Adrenal gland (tissue), 12 donors: ENCODE measurements around the gene ZKSCAN5. TPM values are rescaled to one million over a fixed set of nuclear protein-coding genes. Genes with fewer than 3 reads are reported as not detected.
A peak's percentile ranks its signal among the peaks of the same experiment; 100 is the strongest.

Source experiments
- DNase-seq, 7 donors: peaks; one replicate each; pipeline ENCODE4 v3.0.0-alpha.2; 2019 to 2020
- H3K27ac ChIP-seq, 5 donors: fragments of 200-600 bp; sonication (generic) in 4 of 5; 1 replicate in 3 of 5; 2 replicates in 2 of 5; pipeline versions ENCODE4 v1.5.1 to v1.8.0; 2016 to 2020; ENCODE audit warnings: mild to moderate bottlenecking in 1 of 5
- H3K27me3 ChIP-seq: fragments of 200-600 bp; 2 replicates; pipeline ENCODE4 v1.8.0; 2021
- H3K36me3 ChIP-seq, 2 donors: fragments of 200-600 bp; replicated peaks in 1 of 2; 1 replicate in 1 of 2; 2 replicates in 1 of 2; pipeline versions ENCODE4 v1.5.1 to v1.8.0; 2018 to 2022
- H3K4me1 ChIP-seq, 2 donors: fragments of 200-600 bp; replicated peaks in 1 of 2; 1 replicate in 1 of 2; 2 replicates in 1 of 2; pipeline versions ENCODE4 v1.5.1 to v1.8.0; 2018 to 2021
- H3K4me3 ChIP-seq, 4 donors: fragments of 200-600 bp; sonication (generic) in 3 of 4; one replicate each; pipeline ENCODE4 v1.5.1; 2016 to 2018
- H3K9me3 ChIP-seq, 3 donors: fragments of 200-600 bp; sonication (generic) in 1 of 3; replicated peaks in 1 of 3; 1 replicate in 2 of 3; 2 replicates in 1 of 3; pipeline versions ENCODE4 v1.5.1 to v1.8.0; 2016 to 2021
- POLR2A ChIP-seq, 2 donors: fragments of 450-650 bp; IDR thresholded peaks; one replicate each; pipeline ENCODE4 v1.6.1; 2017; ENCODE audit warnings: antibody characterized with exemption in 2 of 2, mild to moderate bottlenecking in 2 of 2, moderate library complexity in 1 of 2
- WGBS, 4 donors: extraction: QIAGEN DNeasy Blood & Tissue Kit in 2 of 4; methylation state at CpG; one replicate each; pipeline versions ENCODE4 v1.1.5 to v1.1.7; 2013 to 2017; 5-methylcytosine and 5-hydroxymethylcytosine counted together
- intact Hi-C, 2 donors: fragments of 100-400 bp; cut with DNase I; formaldehyde crosslinking; loops; one replicate each; pipeline versions ENCODE4 v1.14.1 to v1.15.0; 2022 to 2023
- polyA plus RNA-seq, 3 donors: library from polyadenylated mRNA; stranded (reverse); fragments of 200-250 nt in 2 of 3; fragments of 350-450 nt in 1 of 3; fragmentation: Illumina TruSeq in 1 of 3; extraction: RNeasy Lipid Tissue Mini Kit (QIAGEN cat#74804) in 1 of 3; gene quantifications; one replicate each; pipeline ENCODE4 v1.2.3, GENCODE V29; 2013 to 2014
- total RNA-seq, 9 donors: library from RNA; depleted of rRNA in 4 of 9; stranded (reverse); fragments of >200 nt in 4 of 9; fragments of 120-200 nt in 1 of 9; fragmentation: NEBNext Ultra II Directional in 1 of 9; extraction: Animal tissue kit (Norgen Biotek cat#: 25700) in 1 of 9; gene quantifications; one replicate each; pipeline versions ENCODE4 v1.1.0 to v1.2.4, GENCODE V29; 2013 to 2023
- TF ChIP-seq, protein P1 (sequence below), 6 experiments: fragments of 450-650 bp in 4 of 6; fragments of 200-600 bp in 2 of 6; sonication (generic) in 1 of 6; IDR thresholded peaks; 1 replicate in 5 of 6; 2 replicates in 1 of 6; pipeline versions ENCODE4 v1.5.1 to v1.8.0; 2016 to 2021; ENCODE audit warnings: antibody characterized with exemption in 6 of 6, mild to moderate bottlenecking in 2 of 6, moderate library complexity in 1 of 6
- donor health status: healthy with polysubstance abuse.
- donor health status: Bipolar disorder and iron deficiency.
- donor health status: DM: yes; HTN: yes; CAD: no.
- donor health status: DM: no; HTN: no; CAD: no.
- donor health status: DM: no; HTN: no; CAD: no.
- donor health status: DM: yes; HTN: yes; CAD: no.

ZKSCAN5 gene
- total and polyA plus RNA-seq, 12 donors, result 4.5 to 18.5 (median 8.7) TPM

- no peaks in the 10 kb centered on the region for H3K27me3 ChIP-seq
- no peak for DNase-seq
- TF ChIP-seq, protein P1, sequence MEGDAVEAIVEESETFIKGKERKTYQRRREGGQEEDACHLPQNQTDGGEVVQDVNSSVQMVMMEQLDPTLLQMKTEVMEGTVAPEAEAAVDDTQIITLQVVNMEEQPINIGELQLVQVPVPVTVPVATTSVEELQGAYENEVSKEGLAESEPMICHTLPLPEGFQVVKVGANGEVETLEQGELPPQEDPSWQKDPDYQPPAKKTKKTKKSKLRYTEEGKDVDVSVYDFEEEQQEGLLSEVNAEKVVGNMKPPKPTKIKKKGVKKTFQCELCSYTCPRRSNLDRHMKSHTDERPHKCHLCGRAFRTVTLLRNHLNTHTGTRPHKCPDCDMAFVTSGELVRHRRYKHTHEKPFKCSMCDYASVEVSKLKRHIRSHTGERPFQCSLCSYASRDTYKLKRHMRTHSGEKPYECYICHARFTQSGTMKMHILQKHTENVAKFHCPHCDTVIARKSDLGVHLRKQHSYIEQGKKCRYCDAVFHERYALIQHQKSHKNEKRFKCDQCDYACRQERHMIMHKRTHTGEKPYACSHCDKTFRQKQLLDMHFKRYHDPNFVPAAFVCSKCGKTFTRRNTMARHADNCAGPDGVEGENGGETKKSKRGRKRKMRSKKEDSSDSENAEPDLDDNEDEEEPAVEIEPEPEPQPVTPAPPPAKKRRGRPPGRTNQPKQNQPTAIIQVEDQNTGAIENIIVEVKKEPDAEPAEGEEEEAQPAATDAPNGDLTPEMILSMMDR (IDR thresholded peaks at IDR 0.05), result no peak
- TF ChIP-seq POLR2A (IDR thresholded peaks at IDR 0.05), result no peak
- H3K4me3 ChIP-seq, result peak overlapping the region; percentile 38 to 77 (median 61)
- intact Hi-C loops, result no loop called here
- 2 to 5% (median 2%) methylated on average over 3 to 11 of the region's 11 CpGs for WGBS, 4 donors
- H3K4me1 ChIP-seq, result peaks cover 26 to 31% of the 10 kb centered on the region in 2 donors
- no peaks in the 10 kb centered on the region for H3K9me3 ChIP-seq
- no peaks in the 10 kb centered on the region for H3K36me3 ChIP-seq
- H3K27ac ChIP-seq, result peak overlapping the region; percentile 86 to 96 (median 92)
Observed at GRCh38 chr7:99505324-99505662, 831 bp downstream of the ZKSCAN5 start.

- Histone ChIP-seq H3K36me3 (peaks cover 0 to 40% of the 10 kb centered on the region in 2 donors), H3K4me3 (no peak overlapping the region), H3K4me1 (peaks cover 4 to 12% of the 10 kb centered on the region in 2 donors), H3K9me3 (no peaks in the 10 kb centered on the region), H3K27ac (peak overlapping the region; percentile 25 to 73 (median 46)), H3K27me3 (no peaks in the 10 kb centered on the region)
- DNase-seq, result no peak
- TF ChIP-seq, protein P1 (IDR thresholded peaks at IDR 0.05), result no peak
- no peak for TF ChIP-seq POLR2A (IDR thresholded peaks at IDR 0.05)
- 54 to 68% (median 64%) methylated on average over 1 of the region's 1 CpG for WGBS, 4 donors
- intact Hi-C loops, result no loop called here
Observed at GRCh38 chr7:99514050-99514449, 9.6 kb downstream of the ZKSCAN5 start.

DNA sequence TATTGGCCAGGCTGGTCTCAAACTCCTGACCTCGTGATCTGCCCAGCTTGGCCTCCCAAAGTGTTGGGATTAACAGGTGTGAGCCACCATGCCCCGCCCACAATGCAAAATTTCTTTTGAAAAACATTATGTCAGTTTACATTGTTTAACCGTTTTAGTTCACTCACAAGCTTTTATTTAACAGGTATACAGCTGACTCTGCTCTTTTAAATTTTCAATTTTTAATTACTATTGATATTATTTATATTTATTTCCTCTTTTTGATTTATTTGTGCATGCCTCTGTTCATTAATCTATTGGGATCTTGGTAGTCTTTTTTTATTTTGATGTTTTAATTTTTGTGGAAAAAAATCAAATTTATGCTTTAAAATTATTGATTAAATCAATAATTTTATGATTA lies 16.9 kb downstream of the ZKSCAN5 start:
- TF ChIP-seq, protein P1 (IDR thresholded peaks at IDR 0.05), result no peak
- TF ChIP-seq POLR2A (IDR thresholded peaks at IDR 0.05), result no peak
- 91 to 96% (median 93%) methylated on average over 3 of the region's 3 CpGs for WGBS, 4 donors
- Histone ChIP-seq H3K4me1 (no peaks in the 10 kb centered on the region), H3K4me3 (no peak overlapping the region), H3K27ac (no peak overlapping the region), H3K36me3 (peaks cover 0 to 49% of the 10 kb centered on the region in 2 donors), H3K27me3 (no peaks in the 10 kb centered on the region), H3K9me3 (no peaks in the 10 kb centered on the region)
- no peak for DNase-seq
- intact Hi-C loops, result no loop called here

- no peaks in the 10 kb centered on the region for H3K4me1 ChIP-seq
- H3K9me3 ChIP-seq, result peaks cover 0 to 8% (median 0%) of the 10 kb centered on the region in 3 donors
- H3K27me3 ChIP-seq, result no peaks in the 10 kb centered on the region
- no peak for DNase-seq
- H3K27ac ChIP-seq, result no peak overlapping the region
- peaks cover 0 to 42% of the 10 kb centered on the region in 2 donors for H3K36me3 ChIP-seq
- TF ChIP-seq, protein P1 (IDR thresholded peaks at IDR 0.05), result peak in 1 of 6 experiments; percentile 2
- no peak for TF ChIP-seq POLR2A (IDR thresholded peaks at IDR 0.05)
- 93 to 95% (median 94%) methylated on average over 20 to 21 of the region's 21 CpGs for WGBS, 4 donors
- no peak overlapping the region for H3K4me3 ChIP-seq
- intact Hi-C loops, result no loop called here
Observed at GRCh38 chr7:99525713-99526440, 21.4 kb downstream of the ZKSCAN5 start.
